ENCODE data around the gene SPTSSA.
"Not testable (repeated sequence)": the region's sequence is repeated elsewhere in the genome, so short reads cannot be mapped to it uniquely, and the experiment has no call there.

SPTSSA gene

GRCh38 chr14:34504027-34504426 is 42.0 kb upstream of the SPTSSA start:
- not testable (repeated sequence) for H3K23ac ChIP-seq (ENCODE audit: low read depth, low read length, poor library complexity); H2BK15ac ChIP-seq (ENCODE audit: low read length); H3K79me1 ChIP-seq (ENCODE audit: low read depth, low read length); H2BK120ac ChIP-seq (ENCODE audit: low read depth, low read length); H3K18ac ChIP-seq (ENCODE audit: low read length); H2AK5ac ChIP-seq (ENCODE audit: low read depth, low read length); H3K4ac ChIP-seq (ENCODE audit: low read length); H4K8ac ChIP-seq (ENCODE audit: low read depth, low read length); H3K4me3 ChIP-seq (ENCODE audit: low read length in 2 of 2); H3K9me3 ChIP-seq (replicated peaks in 1 of 2; ENCODE audit: control insufficient read depth in 2 of 2, insufficient read depth in 1 of 2, low read depth in 1 of 2, low read length in 2 of 2); DNase-seq (ENCODE audit: low spot score); H3K14ac ChIP-seq (ENCODE audit: low read length); H3K4me2 ChIP-seq (ENCODE audit: insufficient read depth, low read length, poor library complexity, severe bottlenecking); H2BK5ac ChIP-seq (ENCODE audit: low read length); H3K9ac ChIP-seq (ENCODE audit: low read depth, low read length, poor library complexity); H4K91ac ChIP-seq (ENCODE audit: low read depth, low read length, poor library complexity); H3K36me3 ChIP-seq (replicated peaks in 1 of 2; ENCODE audit: control insufficient read depth in 2 of 2, insufficient read depth in 2 of 2, low read length in 2 of 2); H3K4me1 ChIP-seq (ENCODE audit: control insufficient read depth in 2 of 2, insufficient read depth in 1 of 2, low read depth in 1 of 2, low read length in 2 of 2); H3K27ac ChIP-seq (replicated peaks; ENCODE audit: low read length); H2AFZ ChIP-seq (ENCODE audit: low read length); H3K27me3 ChIP-seq (ENCODE audit: control insufficient read depth in 3 of 3, insufficient read depth in 3 of 3, low read depth in 1 of 3, low read length in 3 of 3); H2BK12ac ChIP-seq (ENCODE audit: low read length)
- no CpG with 5 or more reads among the region's 9 CpGs for WGBS, 2 donors (ENCODE audit: extremely low coverage in 2 of 2, insufficient read length in 2 of 2, insufficient replicate concordance in 1 of 2)

- no CpG with 5 or more reads among the region's 2 CpGs for WGBS, 2 donors (ENCODE audit: extremely low coverage in 2 of 2, insufficient read length in 2 of 2, insufficient replicate concordance in 1 of 2)
Observed at GRCh38 chr14:34502545-34503225, 40.6 kb upstream of the SPTSSA start.

GRCh38 chr14:34502001-34502400 is 40.0 kb upstream of the SPTSSA start:
- Histone ChIP-seq H3K9ac (ENCODE audit: low read depth, low read length, poor library complexity) (no peak overlapping the region), H3K4me1 (ENCODE audit: control insufficient read depth in 2 of 2, insufficient read depth in 1 of 2, low read depth in 1 of 2, low read length in 2 of 2) (peaks cover 3 to 8% of the 10 kb centered on the region in 2 donors), H2BK15ac (ENCODE audit: low read length) (no peak overlapping the region), H3K36me3 (replicated peaks in 1 of 2; ENCODE audit: control insufficient read depth in 2 of 2, insufficient read depth in 2 of 2, low read length in 2 of 2) (no peaks in the 10 kb centered on the region), H3K4me2 (ENCODE audit: insufficient read depth, low read length, poor library complexity, severe bottlenecking) (no peak overlapping the region), H3K79me1 (ENCODE audit: low read depth, low read length) (no peaks in the 10 kb centered on the region), H3K14ac (ENCODE audit: low read length) (no peak overlapping the region), H3K18ac (ENCODE audit: low read length) (no peak overlapping the region), H3K27ac (replicated peaks; ENCODE audit: low read length) (no peak overlapping the region), H2BK120ac (ENCODE audit: low read depth, low read length) (no peak overlapping the region), H4K91ac (ENCODE audit: low read depth, low read length, poor library complexity) (no peak overlapping the region), H2BK12ac (ENCODE audit: low read length) (no peak overlapping the region), H3K4me3 (ENCODE audit: low read length in 2 of 2) (no peak overlapping the region), H3K27me3 (ENCODE audit: control insufficient read depth in 3 of 3, insufficient read depth in 3 of 3, low read depth in 1 of 3, low read length in 3 of 3) (no peaks in the 10 kb centered on the region), H3K4ac (ENCODE audit: low read length) (no peak overlapping the region), H3K9me3 (replicated peaks in 1 of 2; ENCODE audit: control insufficient read depth in 2 of 2, insufficient read depth in 1 of 2, low read depth in 1 of 2, low read length in 2 of 2) (no peaks in the 10 kb centered on the region), H2BK5ac (ENCODE audit: low read length) (no peak overlapping the region), H3K23ac (ENCODE audit: low read depth, low read length, poor library complexity) (no peak overlapping the region), H4K8ac (ENCODE audit: low read depth, low read length) (no peak overlapping the region), H2AFZ (ENCODE audit: low read length) (peak overlapping the region; percentile 12), H2AK5ac (ENCODE audit: low read depth, low read length) (no peak overlapping the region)
- WGBS, 2 donors (ENCODE audit: extremely low coverage in 2 of 2, insufficient read length in 2 of 2, insufficient replicate concordance in 1 of 2): no CpG with 5 or more reads among the region's 2 CpGs
- no peak for DNase-seq (ENCODE audit: low spot score)

More at GRCh38 chr14:34502545-34503225, 40.6 kb upstream of the SPTSSA start:
- Histone ChIP-seq H3K4me3 (ENCODE audit: low read length in 2 of 2) (no peak overlapping the region), H3K27me3 (ENCODE audit: control insufficient read depth in 3 of 3, insufficient read depth in 3 of 3, low read depth in 1 of 3, low read length in 3 of 3) (no peaks in the 10 kb centered on the region), H2AK5ac (ENCODE audit: low read depth, low read length) (no peak overlapping the region), H3K79me1 (ENCODE audit: low read depth, low read length) (no peaks in the 10 kb centered on the region), H3K14ac (ENCODE audit: low read length) (no peak overlapping the region), H3K27ac (replicated peaks; ENCODE audit: low read length) (no peak overlapping the region), H3K9ac (ENCODE audit: low read depth, low read length, poor library complexity) (no peak overlapping the region), H3K4me1 (ENCODE audit: control insufficient read depth in 2 of 2, insufficient read depth in 1 of 2, low read depth in 1 of 2, low read length in 2 of 2) (peaks cover 0 to 5% of the 10 kb centered on the region in 2 donors), H4K91ac (ENCODE audit: low read depth, low read length, poor library complexity) (no peak overlapping the region), H2BK120ac (ENCODE audit: low read depth, low read length) (no peak overlapping the region), H3K4me2 (ENCODE audit: insufficient read depth, low read length, poor library complexity, severe bottlenecking) (no peak overlapping the region), H3K4ac (ENCODE audit: low read length) (no peak overlapping the region), H2BK5ac (ENCODE audit: low read length) (no peak overlapping the region), H2AFZ (ENCODE audit: low read length) (peak overlapping the region; percentile 12), H4K8ac (ENCODE audit: low read depth, low read length) (no peak overlapping the region), H2BK12ac (ENCODE audit: low read length) (no peak overlapping the region), H3K36me3 (replicated peaks in 1 of 2; ENCODE audit: control insufficient read depth in 2 of 2, insufficient read depth in 2 of 2, low read length in 2 of 2) (no peaks in the 10 kb centered on the region), H3K23ac (ENCODE audit: low read depth, low read length, poor library complexity) (no peak overlapping the region), H2BK15ac (ENCODE audit: low read length) (no peak overlapping the region), H3K9me3 (replicated peaks in 1 of 2; ENCODE audit: control insufficient read depth in 2 of 2, insufficient read depth in 1 of 2, low read depth in 1 of 2, low read length in 2 of 2) (no peaks in the 10 kb centered on the region), H3K18ac (ENCODE audit: low read length) (no peak overlapping the region)
- DNase-seq (ENCODE audit: low spot score): no peak

- Histone ChIP-seq H3K36me3 (replicated peaks in 1 of 2; ENCODE audit: control insufficient read depth in 2 of 2, insufficient read depth in 2 of 2, low read length in 2 of 2) (no peaks in the 10 kb centered on the region), H3K4me1 (ENCODE audit: control insufficient read depth in 2 of 2, insufficient read depth in 1 of 2, low read depth in 1 of 2, low read length in 2 of 2) (peaks cover 8 to 15% of the 10 kb centered on the region in 2 donors), H3K9me3 (replicated peaks in 1 of 2; ENCODE audit: control insufficient read depth in 2 of 2, insufficient read depth in 1 of 2, low read depth in 1 of 2, low read length in 2 of 2) (no peaks in the 10 kb centered on the region), H2BK15ac (ENCODE audit: low read length) (no peak overlapping the region), H3K18ac (ENCODE audit: low read length) (no peak overlapping the region), H4K8ac (ENCODE audit: low read depth, low read length) (no peak overlapping the region), H3K4me3 (ENCODE audit: low read length in 2 of 2) (no peak overlapping the region), H3K79me1 (ENCODE audit: low read depth, low read length) (no peaks in the 10 kb centered on the region), H4K91ac (ENCODE audit: low read depth, low read length, poor library complexity) (no peak overlapping the region), H3K27ac (replicated peaks; ENCODE audit: low read length) (no peak overlapping the region), H2AK5ac (ENCODE audit: low read depth, low read length) (no peak overlapping the region), H3K4me2 (ENCODE audit: insufficient read depth, low read length, poor library complexity, severe bottlenecking) (no peak overlapping the region), H2BK12ac (ENCODE audit: low read length) (no peak overlapping the region), H2AFZ (ENCODE audit: low read length) (no peak overlapping the region), H3K14ac (ENCODE audit: low read length) (no peak overlapping the region), H3K27me3 (ENCODE audit: control insufficient read depth in 3 of 3, insufficient read depth in 3 of 3, low read depth in 1 of 3, low read length in 3 of 3) (no peaks in the 10 kb centered on the region), H2BK120ac (ENCODE audit: low read depth, low read length) (no peak overlapping the region), H3K9ac (ENCODE audit: low read depth, low read length, poor library complexity) (no peak overlapping the region), H3K4ac (ENCODE audit: low read length) (no peak overlapping the region), H2BK5ac (ENCODE audit: low read length) (no peak overlapping the region), H3K23ac (ENCODE audit: low read depth, low read length, poor library complexity) (no peak overlapping the region)
- no CpG with 5 or more reads among the region's 5 CpGs for WGBS, 2 donors (ENCODE audit: extremely low coverage in 2 of 2, insufficient read length in 2 of 2, insufficient replicate concordance in 1 of 2)
- no peak for DNase-seq (ENCODE audit: low spot score)
Observed at GRCh38 chr14:34501004-34501580, 39.1 kb upstream of the SPTSSA start.
